Measurements from ENCODE around the gene SPOP. TPM values are rescaled to one million over a fixed set of nuclear protein-coding genes. Genes with fewer than 3 reads are reported as not detected.

SPOP gene
- polyA plus RNA-seq, 6 donors from 2014 or later: 78.4 to 131 (median 95.3) TPM

DNA sequence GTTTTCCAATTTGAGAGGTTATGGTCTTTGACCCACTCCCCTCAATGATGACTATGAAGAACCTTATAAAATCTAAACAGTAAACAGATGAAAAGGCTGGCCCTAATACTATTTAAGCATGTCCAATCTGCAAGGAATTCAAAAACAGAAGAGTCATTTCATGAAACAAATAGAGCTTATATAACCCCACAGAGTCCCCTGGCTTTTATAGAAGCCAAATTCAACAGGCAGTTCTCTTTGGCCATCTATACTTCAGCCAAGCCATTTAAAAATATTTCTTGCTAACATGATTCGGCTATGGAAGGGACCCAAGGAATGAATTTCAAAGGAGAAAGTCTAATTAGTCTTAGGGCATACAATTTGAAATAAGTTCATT lies 43.4 kb downstream of the SPOP start:
- no peak for DNase-seq
- Mint-ChIP-seq H3K4me1 (peaks cover 13 to 23% (median 22%) of the 10 kb centered on the region in 3 donors), H3K27me3 (no peaks in the 10 kb centered on the region), H3K9me3 (peaks cover 0 to 2% (median 0%) of the 10 kb centered on the region in 7 donors), H3K27ac (no peak overlapping the region), H3K4me3 (no peak overlapping the region), H3K36me3 (peaks cover 0 to 4% of the 10 kb centered on the region in 2 donors)
- ATAC-seq (ENCODE audit: low read depth in 2 of 2): no peak

DNA sequence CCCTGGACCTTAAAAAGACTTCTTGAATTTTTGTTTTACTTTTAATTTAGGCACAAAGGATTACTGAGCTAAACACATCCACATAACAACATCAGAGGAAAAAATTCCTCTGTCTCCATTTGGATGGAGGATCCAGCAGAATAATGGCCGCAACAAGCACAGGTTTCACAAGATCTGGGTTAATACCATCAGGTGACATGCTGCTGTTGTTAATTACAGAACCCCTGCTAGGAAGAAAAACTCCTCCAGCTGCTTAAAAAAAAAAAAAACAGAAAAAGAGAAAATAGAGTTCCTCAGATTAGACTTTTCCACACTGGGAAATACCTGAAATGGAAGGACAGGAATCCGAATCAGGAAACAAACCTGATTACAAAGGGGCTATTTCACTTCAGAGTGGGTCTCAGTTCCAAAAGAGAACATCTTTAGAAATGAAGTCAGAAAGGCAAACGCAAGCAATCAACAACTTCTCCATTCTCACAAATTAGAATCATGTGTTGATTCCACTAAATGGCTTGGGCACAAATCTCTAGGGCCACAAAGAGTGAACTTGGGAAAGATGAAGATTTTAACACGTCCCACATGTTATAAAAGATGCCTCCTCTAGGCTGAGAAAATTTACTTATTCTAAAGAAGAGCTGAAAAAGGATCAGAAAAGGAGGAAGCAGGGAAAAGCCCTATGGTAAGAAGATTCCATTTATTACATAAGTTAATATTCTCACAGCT lies 44.0 kb downstream of the SPOP start:
- H3K27ac Mint-ChIP-seq: peak overlapping the region in 2 of 6 donors; percentile 18 to 57
- ATAC-seq (ENCODE audit: low read depth in 2 of 2): no peak

DNA sequence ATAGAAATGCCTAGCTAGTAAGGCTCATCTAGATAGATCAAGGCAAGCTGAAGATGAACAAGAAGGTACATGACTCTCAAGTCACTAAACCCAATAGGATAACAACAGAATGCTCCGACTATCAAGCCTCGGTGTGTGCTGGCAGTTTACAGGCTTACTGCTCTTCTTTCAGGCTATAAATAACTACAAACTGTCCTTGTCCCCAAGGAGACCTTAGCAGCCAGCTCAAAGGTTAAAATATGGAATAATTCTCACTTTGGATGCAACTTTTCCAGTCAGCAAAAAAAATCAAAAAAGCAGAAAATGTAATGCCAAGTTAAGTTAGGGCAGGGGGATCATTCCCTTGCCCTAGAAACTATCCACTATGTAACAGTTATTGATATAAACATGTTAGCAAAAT lies 44.6 kb downstream of the SPOP start:
- DNase-seq (no peak), ATAC-seq (ENCODE audit: low read depth in 2 of 2) (no peak)
- H3K9me3 Mint-ChIP-seq: no peaks in the 10 kb centered on the region
- peak overlapping the region in 2 of 6 donors; percentile 37 to 44 for H3K27ac Mint-ChIP-seq
- no peak overlapping the region for H3K4me3 Mint-ChIP-seq
- no peaks in the 10 kb centered on the region for H3K27me3 Mint-ChIP-seq
- peaks cover 13 to 26% (median 25%) of the 10 kb centered on the region in 3 donors for H3K4me1 Mint-ChIP-seq
- H3K36me3 Mint-ChIP-seq: peaks cover 0 to 4% of the 10 kb centered on the region in 2 donors

More for the DNA sequence above, 44.0 kb downstream of the SPOP start:
- Mint-ChIP-seq H3K4me3 (no peak overlapping the region), H3K36me3 (peaks cover 0 to 4% of the 10 kb centered on the region in 2 donors), H3K9me3 (peaks cover 0 to 2% (median 0%) of the 10 kb centered on the region in 7 donors), H3K27me3 (no peaks in the 10 kb centered on the region), H3K4me1 (peaks cover 13 to 25% (median 23%) of the 10 kb centered on the region in 3 donors)
- DNase-seq: no peak

DNA sequence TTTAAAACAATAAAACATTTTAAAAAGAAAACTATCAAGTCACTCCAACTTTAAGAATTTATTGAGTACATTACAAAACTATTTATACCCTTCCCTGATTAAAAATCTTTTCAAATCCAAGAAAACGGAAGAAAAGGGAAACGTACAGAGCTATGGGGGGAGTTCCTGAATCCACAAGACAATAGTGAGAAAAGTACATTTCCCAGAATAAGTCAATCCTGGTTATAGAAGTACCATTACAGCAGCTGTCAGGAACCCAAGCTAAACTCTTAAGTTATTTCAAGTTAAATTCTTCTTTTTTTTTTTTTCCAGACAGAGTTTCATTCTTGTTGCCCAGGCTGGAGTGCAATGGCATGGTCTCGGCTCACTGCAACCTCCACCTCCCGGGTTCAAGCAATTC lies 45.7 kb downstream of the SPOP start:
- Mint-ChIP-seq H3K4me3 (no peak overlapping the region), H3K9me3 (no peaks in the 10 kb centered on the region), H3K27me3 (no peaks in the 10 kb centered on the region), H3K36me3 (no peaks in the 10 kb centered on the region), H3K27ac (peak overlapping the region in 1 of 6 donors; percentile 21), H3K4me1 (peaks cover 9 to 24% (median 21%) of the 10 kb centered on the region in 3 donors)
- DNase-seq: no peak
- ATAC-seq (ENCODE audit: low read depth in 2 of 2): no peak

DNA sequence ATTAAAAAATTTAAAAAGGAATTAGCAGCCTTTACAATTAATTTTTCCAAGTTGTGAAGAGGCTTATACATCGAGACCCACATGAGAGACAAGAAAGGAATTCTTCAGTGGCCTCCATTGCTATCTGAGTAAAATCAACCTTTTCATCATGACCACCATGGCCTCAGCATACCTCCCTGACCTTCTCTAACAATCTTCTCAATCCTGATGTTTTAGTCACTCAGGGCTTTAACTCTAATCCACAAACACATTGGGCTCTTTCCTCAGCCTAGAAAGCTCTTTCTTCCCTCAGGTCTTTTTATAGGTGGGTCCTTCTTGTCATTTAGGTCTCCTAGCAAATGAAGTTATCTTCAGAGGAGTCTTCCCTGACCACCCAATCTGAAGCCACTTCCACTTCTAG lies 46.4 kb downstream of the SPOP start:
- no peak overlapping the region for H3K4me3 Mint-ChIP-seq
- peaks cover 6 to 23% (median 21%) of the 10 kb centered on the region in 3 donors for H3K4me1 Mint-ChIP-seq
- no peak for ATAC-seq (ENCODE audit: low read depth in 2 of 2)
- H3K36me3 Mint-ChIP-seq: no peaks in the 10 kb centered on the region
- no peaks in the 10 kb centered on the region for H3K9me3 Mint-ChIP-seq
- no peak for DNase-seq
- no peaks in the 10 kb centered on the region for H3K27me3 Mint-ChIP-seq
- H3K27ac Mint-ChIP-seq: peak overlapping the region in 3 of 6 donors; percentile 20 to 65 (median 21)

DNA sequence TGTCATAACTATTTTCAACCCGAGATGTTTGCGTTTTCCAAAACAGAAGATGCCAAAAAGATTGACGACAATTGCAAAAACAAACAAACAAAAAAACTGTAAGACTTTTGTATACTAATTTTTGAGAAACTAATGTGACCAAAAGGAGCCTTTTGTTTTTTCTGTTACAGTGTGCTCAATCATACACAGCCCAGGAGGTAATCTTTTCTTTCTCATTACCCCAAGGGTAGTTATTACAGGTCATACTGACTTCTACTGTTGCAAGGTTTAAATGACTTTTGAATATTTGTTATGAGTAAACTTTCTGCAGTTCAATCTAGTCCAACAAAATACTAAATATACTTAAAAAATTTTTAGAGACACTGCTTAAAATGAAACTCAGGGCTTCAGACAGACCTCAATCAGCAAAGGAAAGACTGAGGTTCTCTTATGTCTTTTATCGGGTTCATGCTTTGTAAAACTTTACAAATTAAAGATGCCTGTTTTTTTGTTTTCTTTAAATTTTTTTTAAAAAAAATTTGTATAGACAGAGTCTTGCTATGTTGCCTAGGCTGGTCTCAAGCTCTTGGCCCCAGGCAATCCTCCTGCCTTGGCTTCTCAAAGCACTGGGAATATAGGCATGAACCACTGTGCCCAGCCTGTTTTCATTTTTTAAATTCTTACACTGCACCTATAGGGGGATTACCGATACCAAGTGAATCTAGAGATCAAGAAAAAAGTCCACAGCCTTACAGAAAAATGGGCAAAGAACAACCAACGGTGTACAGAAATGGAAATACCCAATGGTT lies 47.6 kb downstream of the SPOP start:
- peak overlapping the region in 1 of 6 donors; percentile 67 for H3K27ac Mint-ChIP-seq
- no peaks in the 10 kb centered on the region for H3K36me3 Mint-ChIP-seq
- ATAC-seq (ENCODE audit: low read depth in 2 of 2): no peak
- H3K9me3 Mint-ChIP-seq: no peaks in the 10 kb centered on the region
- no peak overlapping the region for H3K4me3 Mint-ChIP-seq
- no peak for DNase-seq
- peaks cover 6 to 23% (median 21%) of the 10 kb centered on the region in 3 donors for H3K4me1 Mint-ChIP-seq
- H3K27me3 Mint-ChIP-seq: no peaks in the 10 kb centered on the region

DNA sequence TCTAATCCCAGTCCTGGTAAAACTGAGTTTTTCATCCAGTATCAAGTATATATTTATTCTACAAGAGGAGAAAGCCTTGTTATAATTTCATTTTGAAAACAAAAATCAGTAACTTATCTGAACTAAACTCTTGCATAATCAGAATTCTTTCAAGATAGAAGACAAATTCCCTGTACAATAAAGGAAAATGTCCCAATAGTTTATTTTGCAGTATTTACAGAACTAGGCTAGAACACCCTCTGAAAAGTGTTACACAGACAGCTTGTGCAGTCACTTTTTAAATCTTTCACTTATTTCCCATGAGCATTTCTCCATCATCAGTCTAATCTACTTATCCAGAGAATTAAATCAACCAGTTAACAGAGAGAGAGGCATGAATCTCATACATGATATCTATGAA lies 48.5 kb downstream of the SPOP start:
- Mint-ChIP-seq H3K4me3 (no peak overlapping the region), H3K9me3 (no peaks in the 10 kb centered on the region), H3K36me3 (no peaks in the 10 kb centered on the region), H3K27ac (peak overlapping the region in 2 of 6 donors; percentile 3 to 54), H3K27me3 (no peaks in the 10 kb centered on the region), H3K4me1 (peaks cover 6 to 17% (median 14%) of the 10 kb centered on the region in 3 donors)
- ATAC-seq (ENCODE audit: low read depth in 2 of 2) (no peak), DNase-seq (no peak)

DNA sequence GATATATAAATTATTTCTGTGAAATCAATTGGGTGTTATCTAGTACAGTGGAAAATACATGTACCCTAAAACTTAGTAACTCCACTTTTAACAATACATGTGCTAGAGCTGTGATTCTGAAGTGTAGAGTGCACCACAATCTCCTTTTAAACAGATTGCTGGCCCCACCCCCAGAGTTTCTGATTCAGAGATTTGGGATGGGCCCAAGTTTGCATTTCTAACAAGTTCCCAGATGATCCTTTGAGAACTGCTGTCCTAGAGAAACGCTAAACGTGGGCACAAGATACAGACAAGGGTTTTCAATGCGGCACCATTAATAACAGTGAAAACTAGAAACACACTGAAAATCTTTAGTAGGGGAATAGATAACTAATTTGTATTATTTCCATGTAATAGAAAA lies 53.0 kb downstream of the SPOP start:
- H3K9me3 Mint-ChIP-seq: no peaks in the 10 kb centered on the region
- H3K4me3 Mint-ChIP-seq: no peak overlapping the region
- no peaks in the 10 kb centered on the region for H3K27me3 Mint-ChIP-seq
- H3K4me1 Mint-ChIP-seq: peaks cover 5 to 14% (median 6%) of the 10 kb centered on the region in 3 donors
- no peak overlapping the region for H3K27ac Mint-ChIP-seq
- ATAC-seq (ENCODE audit: low read depth in 2 of 2) (no peak), DNase-seq (no peak)
- H3K36me3 Mint-ChIP-seq: peaks cover 0 to 14% of the 10 kb centered on the region in 2 donors

DNA sequence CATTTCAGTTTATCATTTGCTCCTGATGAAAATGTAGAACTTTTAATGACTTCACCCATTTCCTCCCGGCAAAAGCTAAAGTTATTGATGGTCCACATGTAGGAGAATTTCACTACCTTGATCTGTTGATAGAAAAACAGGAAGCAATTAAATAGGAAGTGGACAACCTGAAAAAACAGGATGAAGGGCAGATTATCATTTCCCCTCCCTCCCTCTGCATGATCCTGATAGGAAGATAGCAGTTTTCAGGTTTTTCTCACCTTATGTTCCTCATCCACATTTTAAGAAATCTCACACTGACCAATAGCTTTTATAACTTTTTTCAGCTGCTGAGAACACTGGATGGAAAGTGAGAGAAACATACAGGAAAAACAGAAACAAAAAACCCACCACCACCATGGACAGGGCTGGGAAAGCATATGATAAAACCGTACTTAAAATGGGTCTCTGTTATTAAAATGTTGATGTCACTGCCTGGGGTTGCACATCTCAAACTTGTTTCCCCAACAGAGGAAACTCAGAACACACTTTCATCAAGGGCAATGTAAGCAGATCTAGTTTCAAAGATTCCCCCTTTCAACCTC lies 55.9 kb downstream of the SPOP start:
- H3K27me3 Mint-ChIP-seq: no peaks in the 10 kb centered on the region
- H3K36me3 Mint-ChIP-seq: peaks cover 0 to 14% of the 10 kb centered on the region in 2 donors
- no peak overlapping the region for H3K4me3 Mint-ChIP-seq
- H3K9me3 Mint-ChIP-seq: no peaks in the 10 kb centered on the region
- DNase-seq: no peak
- peak overlapping the region in 4 of 6 donors; percentile 26 to 89 (median 46) for H3K27ac Mint-ChIP-seq
- ATAC-seq (ENCODE audit: low read depth in 2 of 2): no peak
- peaks cover 0 to 5% (median 2%) of the 10 kb centered on the region in 3 donors for H3K4me1 Mint-ChIP-seq

DNA sequence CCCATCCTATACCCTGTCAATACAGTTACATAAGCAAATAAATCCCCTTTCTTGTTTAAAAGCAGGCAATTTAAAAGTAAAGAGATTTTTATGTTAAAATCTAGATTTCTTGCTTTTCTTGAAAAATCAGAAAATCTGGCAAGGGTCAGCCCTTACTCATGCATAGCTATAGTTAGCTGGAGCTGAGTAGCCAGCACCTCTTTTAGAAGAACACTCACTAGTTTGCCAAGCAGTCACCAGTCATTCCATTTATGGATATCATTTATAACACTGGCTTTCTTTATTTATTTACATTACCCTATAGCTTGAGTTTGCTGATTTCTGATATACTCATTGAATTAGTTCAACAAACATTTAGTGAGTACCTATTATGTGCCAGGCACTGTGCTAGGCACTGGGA lies 56.5 kb downstream of the SPOP start:
- H3K4me1 Mint-ChIP-seq: peaks cover 0 to 5% (median 4%) of the 10 kb centered on the region in 3 donors
- ATAC-seq (ENCODE audit: low read depth in 2 of 2) (no peak), DNase-seq (no peak)
- peak overlapping the region in 1 of 6 donors; percentile 26 for H3K27ac Mint-ChIP-seq
- H3K36me3 Mint-ChIP-seq: peaks cover 0 to 20% of the 10 kb centered on the region in 2 donors
- no peak overlapping the region for H3K4me3 Mint-ChIP-seq
- no peaks in the 10 kb centered on the region for H3K9me3 Mint-ChIP-seq
- no peaks in the 10 kb centered on the region for H3K27me3 Mint-ChIP-seq

DNA sequence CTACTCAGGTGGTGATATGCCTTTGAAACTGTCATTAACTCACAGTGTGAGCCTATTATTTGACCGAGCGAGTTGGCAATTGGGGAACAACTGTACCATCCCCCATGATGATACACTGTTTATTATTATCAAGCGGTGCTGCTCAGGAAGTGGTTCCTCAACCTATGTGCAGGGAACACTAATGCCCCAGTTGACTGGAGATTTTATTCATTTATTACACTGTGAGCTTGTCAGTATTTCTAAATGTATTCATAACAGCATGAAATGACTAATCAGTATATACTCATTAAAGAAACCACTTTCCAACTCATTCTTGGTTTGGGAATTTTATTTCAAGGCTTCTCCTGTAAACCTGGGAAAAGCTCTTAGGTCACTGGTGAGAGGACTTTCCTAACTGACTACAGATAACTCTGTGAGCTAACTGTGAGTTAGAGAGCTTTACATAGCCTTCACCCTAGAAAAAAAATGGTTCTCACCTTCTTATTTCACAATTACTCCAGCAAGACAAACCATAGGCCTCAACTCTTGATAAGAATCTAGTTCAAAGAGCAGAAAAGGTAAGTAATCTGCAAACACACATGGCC lies 59.8 kb downstream of the SPOP start:
- DNase-seq (no peak), ATAC-seq (ENCODE audit: low read depth in 2 of 2) (no peak)
- H3K4me3 Mint-ChIP-seq: no peak overlapping the region
- H3K36me3 Mint-ChIP-seq: peaks cover 0 to 27% of the 10 kb centered on the region in 2 donors
- H3K27me3 Mint-ChIP-seq: no peaks in the 10 kb centered on the region
- H3K4me1 Mint-ChIP-seq: peaks cover 0 to 4% (median 0%) of the 10 kb centered on the region in 3 donors
- H3K27ac Mint-ChIP-seq: no peak overlapping the region
- H3K9me3 Mint-ChIP-seq: no peaks in the 10 kb centered on the region

DNA sequence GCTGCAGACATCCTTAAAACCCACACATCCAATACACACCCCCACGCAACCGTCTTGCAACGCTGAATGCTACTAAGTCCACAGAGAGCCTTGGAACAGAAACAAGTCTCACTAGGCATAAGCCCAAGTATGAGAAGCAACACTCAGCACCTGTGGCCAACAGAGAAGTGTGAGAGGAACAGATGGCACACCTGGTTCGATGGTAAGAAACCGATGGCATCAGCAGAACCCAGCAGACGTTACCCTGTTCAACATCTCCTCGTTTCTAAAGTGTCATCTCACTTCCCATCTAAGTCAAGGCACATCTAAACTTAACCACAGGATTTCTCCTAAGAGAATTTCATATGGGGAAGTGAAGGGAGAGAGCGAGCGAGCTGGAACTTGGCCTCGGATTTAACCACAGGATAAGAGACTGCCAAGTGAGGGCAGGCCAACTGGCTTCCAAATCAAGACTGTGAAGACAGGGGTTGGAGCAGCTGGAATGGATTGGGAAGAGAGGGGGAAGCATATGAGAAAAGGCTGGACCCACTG lies 61.2 kb downstream of the SPOP start:
- Mint-ChIP-seq H3K9me3 (no peaks in the 10 kb centered on the region), H3K4me3 (no peak overlapping the region), H3K27ac (no peak overlapping the region), H3K36me3 (peaks cover 0 to 19% of the 10 kb centered on the region in 2 donors), H3K4me1 (peaks cover 0 to 2% (median 0%) of the 10 kb centered on the region in 3 donors), H3K27me3 (no peaks in the 10 kb centered on the region)
- DNase-seq (no peak), ATAC-seq (ENCODE audit: low read depth in 2 of 2) (no peak)

DNA sequence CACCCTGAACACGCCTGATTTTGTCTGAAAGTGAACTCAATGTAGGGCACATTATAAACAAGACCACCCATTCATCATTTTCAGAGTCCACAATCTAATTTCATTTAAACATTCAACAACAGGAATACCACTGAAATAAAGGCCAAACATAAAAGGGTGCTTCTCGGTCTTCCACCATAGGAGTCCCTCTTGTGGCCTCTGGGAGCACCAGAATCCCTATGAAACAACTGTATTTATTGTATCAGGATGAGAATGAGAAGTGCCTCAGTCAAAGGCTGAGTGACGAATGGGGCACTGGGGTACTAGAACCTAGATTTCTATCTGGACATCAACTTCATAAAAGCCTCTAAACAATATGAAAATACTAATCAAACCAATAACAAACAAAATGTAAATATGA lies 61.8 kb downstream of the SPOP start:
- Mint-ChIP-seq H3K27ac (peak overlapping the region in 1 of 6 donors; percentile 24), H3K4me3 (no peak overlapping the region), H3K9me3 (no peaks in the 10 kb centered on the region), H3K4me1 (peaks cover 0 to 2% (median 0%) of the 10 kb centered on the region in 3 donors), H3K36me3 (peaks cover 0 to 16% of the 10 kb centered on the region in 2 donors), H3K27me3 (no peaks in the 10 kb centered on the region)
- ATAC-seq (ENCODE audit: low read depth in 2 of 2): no peak
- no peak for DNase-seq
